Tibial nerve (tissue), 4 donors: ENCODE results near the gene CDX2. TPM values are rescaled to one million over a fixed set of nuclear protein-coding genes. Genes with fewer than 3 reads are reported as not detected.

Source experiments
- DNase-seq, 2 donors: peaks; one replicate each; pipeline ENCODE4 v3.0.0-alpha.2; 2019; ENCODE audit warnings: low spot score in 2 of 2
- H3K27ac ChIP-seq, 4 donors: fragments of 200-600 bp; sonication (generic) in 3 of 4; one replicate each; pipeline ENCODE4 v1.5.1; 2017 to 2019; ENCODE audit warnings: mild to moderate bottlenecking in 1 of 4
- H3K27me3 ChIP-seq, 2 donors: fragments of 200-600 bp; sonication (generic) in 1 of 2; one replicate each; pipeline versions ENCODE4 v1.5.1 to v1.6.0; 2017 to 2019
- H3K36me3 ChIP-seq, 3 donors: fragments of 200-600 bp; sonication (generic); one replicate each; pipeline ENCODE4 v1.5.1; 2018 to 2019
- H3K4me1 ChIP-seq, 4 donors: fragments of 200-600 bp; sonication (generic) in 3 of 4; one replicate each; pipeline ENCODE4 v1.5.1; 2017 to 2019
- H3K4me3 ChIP-seq, 4 donors: fragments of 200-600 bp; sonication (generic) in 3 of 4; one replicate each; pipeline ENCODE4 v1.5.1; 2017 to 2019; ENCODE audit warnings: mild to moderate bottlenecking in 1 of 4, moderate library complexity in 1 of 4
- H3K9me3 ChIP-seq, 4 donors: fragments of 200-600 bp; sonication (generic) in 3 of 4; one replicate each; pipeline ENCODE4 v1.5.1; 2017 to 2019
- CTCF ChIP-seq, 5 experiments: fragments of 200-600 bp in 3 of 5; fragments of 450-650 bp in 2 of 5; sonication (generic) in 3 of 5; IDR thresholded peaks; one replicate each; pipeline ENCODE4 v1.5.1; 2016 to 2019; ENCODE audit warnings: antibody characterized with exemption in 5 of 5, mild to moderate bottlenecking in 3 of 5, moderate library complexity in 2 of 5
- EP300 ChIP-seq, 2 donors: sonication (generic); formaldehyde crosslinking; IDR thresholded peaks; one replicate each; pipeline ENCODE4 v1.6.1; 2017; ENCODE audit warnings: antibody characterized with exemption in 2 of 2, mild to moderate bottlenecking in 1 of 2
- POLR2A ChIP-seq, 2 donors: fragments of 450-650 bp; IDR thresholded peaks; one replicate each; pipeline ENCODE4 v1.6.1; 2017; ENCODE audit warnings: antibody characterized with exemption in 2 of 2, mild to moderate bottlenecking in 2 of 2, moderate library complexity in 2 of 2
- WGBS, 2 donors: methylation state at CpG; one replicate each; pipeline ENCODE4 v1.1.5; 2018; 5-methylcytosine and 5-hydroxymethylcytosine counted together
- total RNA-seq, 4 donors: library from RNA; depleted of rRNA; stranded (reverse); fragments of >200 nt; gene quantifications; one replicate each; pipeline ENCODE4 v1.1.0, GENCODE V29; 2016

CDX2 gene
- total RNA-seq, 4 donors from 2014 or later: not detected

DNA sequence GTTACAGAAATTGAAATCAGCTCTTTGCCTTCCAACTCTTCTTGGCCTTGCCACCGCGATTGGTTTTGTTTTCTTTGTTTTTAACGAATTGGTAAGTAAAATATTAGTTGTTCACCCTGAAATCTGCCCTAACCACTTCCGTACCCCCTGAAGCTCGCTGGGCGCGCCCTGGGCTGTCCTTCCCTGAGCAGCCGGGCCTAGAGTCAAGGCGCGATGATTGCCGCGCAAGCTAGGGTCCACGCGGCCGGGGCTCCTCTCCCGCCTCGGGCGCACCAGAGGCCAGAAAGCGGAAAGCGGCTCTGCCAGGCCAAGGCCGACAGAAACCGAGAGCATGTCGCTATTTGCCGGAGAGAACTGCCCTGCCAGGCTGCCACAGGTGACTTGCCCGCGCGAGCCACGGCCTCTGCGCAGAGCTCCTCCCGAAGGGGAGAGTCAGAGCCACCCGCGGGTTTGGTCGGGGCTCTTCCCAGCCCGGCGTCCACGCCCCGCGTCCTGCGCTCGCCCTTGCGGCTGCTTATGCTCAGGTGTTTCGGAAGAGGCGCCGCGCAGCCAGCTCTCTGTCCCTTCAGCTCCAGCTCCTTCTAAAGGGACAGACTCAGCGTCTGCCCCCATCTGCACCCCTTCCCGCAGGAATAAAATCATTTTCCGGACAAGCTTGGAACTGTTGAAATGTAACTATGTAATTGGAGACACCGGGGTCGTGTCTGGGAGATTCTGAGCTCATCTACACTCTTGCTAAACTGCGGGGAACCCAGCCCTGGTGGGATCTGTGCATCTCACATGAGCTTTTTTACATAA, 6.6 kb upstream of the CDX2 start:
- peaks cover 0 to 49% (median 17%) of the 10 kb centered on the region in 4 donors for H3K4me1 ChIP-seq
- TF ChIP-seq POLR2A (IDR thresholded peaks at IDR 0.05) (no peak), CTCF (IDR thresholded peaks at IDR 0.05) (no peak), EP300 (IDR thresholded peaks at IDR 0.05) (no peak)
- peaks cover 4 to 98% of the 10 kb centered on the region in 2 donors for H3K27me3 ChIP-seq
- H3K36me3 ChIP-seq: no peaks in the 10 kb centered on the region
- no peak for DNase-seq
- H3K27ac ChIP-seq: peak overlapping the region in 1 of 4 donors; percentile 62
- H3K4me3 ChIP-seq: no peak overlapping the region
- WGBS, 2 donors: 2 to 4% methylated on average over 39 to 46 of the region's 51 CpGs
- no peaks in the 10 kb centered on the region for H3K9me3 ChIP-seq

DNA sequence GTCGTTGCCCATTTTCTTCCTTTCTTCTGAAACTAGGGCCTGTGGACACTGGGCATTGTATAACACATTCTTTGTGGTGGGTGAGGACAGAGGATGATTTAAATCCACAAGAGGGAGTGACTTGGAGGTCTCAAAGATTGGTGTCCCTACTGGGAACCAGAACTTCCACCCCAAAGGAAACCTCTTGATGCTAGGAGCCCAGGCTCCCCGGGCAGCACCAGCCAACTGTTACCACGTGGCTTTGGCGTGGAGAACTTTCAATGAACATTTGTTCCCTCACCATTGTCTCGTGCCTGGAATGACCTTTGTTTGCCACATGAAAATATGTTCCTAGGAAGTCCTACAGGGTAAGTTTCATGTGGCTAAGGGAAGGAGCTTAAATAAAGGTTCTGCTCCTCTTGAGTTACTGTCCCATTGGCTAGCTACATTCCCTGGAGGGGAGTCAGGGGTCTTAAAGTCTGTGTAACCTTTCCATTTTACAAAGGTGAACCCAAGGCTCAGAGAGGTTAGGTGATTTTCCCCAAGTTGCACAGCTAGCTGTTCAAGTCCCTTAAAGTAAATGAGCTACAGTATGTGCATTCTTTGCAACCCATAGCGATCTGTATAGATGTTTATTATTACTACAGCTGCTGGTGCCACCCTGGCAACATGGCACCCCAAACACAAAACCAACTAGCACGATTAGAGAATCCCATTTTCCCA, 5.0 kb upstream of the CDX2 start:
- no peaks in the 10 kb centered on the region for H3K36me3 ChIP-seq
- no peak overlapping the region for H3K4me3 ChIP-seq
- no peak for TF ChIP-seq CTCF (IDR thresholded peaks at IDR 0.05)
- TF ChIP-seq EP300 (IDR thresholded peaks at IDR 0.05): no peak
- no peak for TF ChIP-seq POLR2A (IDR thresholded peaks at IDR 0.05)
- WGBS, 2 donors: 11 to 12% methylated on average over 7 of the region's 7 CpGs
- no peak overlapping the region for H3K27ac ChIP-seq
- H3K27me3 ChIP-seq: peaks cover 3 to 98% of the 10 kb centered on the region in 2 donors
- H3K9me3 ChIP-seq: no peaks in the 10 kb centered on the region
- H3K4me1 ChIP-seq: peaks cover 0 to 43% (median 8%) of the 10 kb centered on the region in 4 donors
- no peak for DNase-seq

GRCh38 chr13:27973291-27973690, 4.2 kb upstream of the CDX2 start:
- Histone ChIP-seq H3K27me3 (peaks cover 3 to 99% of the 10 kb centered on the region in 2 donors), H3K9me3 (no peaks in the 10 kb centered on the region), H3K27ac (no peak overlapping the region), H3K4me3 (no peak overlapping the region), H3K36me3 (no peaks in the 10 kb centered on the region), H3K4me1 (peaks cover 0 to 43% (median 9%) of the 10 kb centered on the region in 4 donors)
- 24 to 33% methylated on average over 5 of the region's 5 CpGs for WGBS, 2 donors
- TF ChIP-seq CTCF (IDR thresholded peaks at IDR 0.05) (no peak), POLR2A (IDR thresholded peaks at IDR 0.05) (no peak), EP300 (IDR thresholded peaks at IDR 0.05) (no peak)
- no peak for DNase-seq

- no peak for TF ChIP-seq EP300 (IDR thresholded peaks at IDR 0.05)
- TF ChIP-seq CTCF (IDR thresholded peaks at IDR 0.05): no peak
- TF ChIP-seq POLR2A (IDR thresholded peaks at IDR 0.05): no peak
- WGBS, 2 donors: 67 to 79% methylated on average over 2 of the region's 2 CpGs
- peaks cover 3 to 100% of the 10 kb centered on the region in 2 donors for H3K27me3 ChIP-seq
Measured at GRCh38 chr13:27972478-27972820, 3.3 kb upstream of the CDX2 start.

More at GRCh38 chr13:27972478-27972820, 3.3 kb upstream of the CDX2 start:
- Histone ChIP-seq H3K4me1 (peaks cover 0 to 43% (median 9%) of the 10 kb centered on the region in 4 donors), H3K27ac (no peak overlapping the region), H3K4me3 (no peak overlapping the region), H3K9me3 (no peaks in the 10 kb centered on the region), H3K36me3 (no peaks in the 10 kb centered on the region)
- no peak for DNase-seq
